HL-60 (cell line): ENCODE measurements around the gene UQCC3.

Experiments used
- GABPA ChIP-seq: IDR thresholded peaks from 2 replicates; pipeline ENCODE4 v1.6.1; 2012; ENCODE audit warnings: low read depth
- POLR2AphosphoS5 ChIP-seq: IDR thresholded peaks from 2 replicates; pipeline ENCODE4 v1.6.1; 2012; ENCODE audit warnings: low read depth
- TF ChIP-seq, protein P1 (sequence below): IDR thresholded peaks from one replicate; pipeline ENCODE4 v1.5.1; 2011; ENCODE audit warnings: low read length, control low read depth, inconsistent platforms; ENCODE audit not compliant: insufficient read depth

DNA sequence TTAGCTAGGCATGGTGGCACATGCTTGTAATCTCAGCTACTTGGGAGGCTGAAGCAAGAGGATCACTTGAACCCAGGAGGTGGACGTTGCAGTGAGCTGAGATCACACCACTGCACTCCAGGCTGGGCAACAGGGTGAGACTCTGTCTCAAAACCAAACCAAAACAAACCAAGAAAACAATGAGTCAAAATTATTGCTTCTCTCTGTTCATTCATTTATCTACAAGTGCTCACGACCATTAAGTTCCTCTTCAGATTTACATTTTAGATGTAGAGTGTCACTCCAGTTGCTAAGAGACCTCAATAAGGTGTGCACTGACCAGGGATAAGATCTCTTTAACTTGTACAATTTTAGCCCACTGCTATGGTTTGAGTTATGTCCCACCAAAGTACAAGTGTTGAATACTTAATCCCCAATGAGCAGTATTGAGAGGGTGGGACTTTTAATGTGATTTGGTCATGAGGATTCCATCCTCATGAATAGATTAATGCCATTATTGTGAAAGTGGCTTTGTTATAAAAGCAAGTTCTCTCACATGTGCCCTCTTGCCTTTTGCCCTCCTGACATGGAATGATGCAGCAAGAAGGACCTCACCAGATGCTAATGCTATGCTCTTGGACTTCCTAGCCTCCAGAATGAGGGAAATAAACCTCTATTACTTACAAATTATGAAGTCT is 48.0 kb downstream of the UQCC3 start:
- TF ChIP-seq, protein P1, sequence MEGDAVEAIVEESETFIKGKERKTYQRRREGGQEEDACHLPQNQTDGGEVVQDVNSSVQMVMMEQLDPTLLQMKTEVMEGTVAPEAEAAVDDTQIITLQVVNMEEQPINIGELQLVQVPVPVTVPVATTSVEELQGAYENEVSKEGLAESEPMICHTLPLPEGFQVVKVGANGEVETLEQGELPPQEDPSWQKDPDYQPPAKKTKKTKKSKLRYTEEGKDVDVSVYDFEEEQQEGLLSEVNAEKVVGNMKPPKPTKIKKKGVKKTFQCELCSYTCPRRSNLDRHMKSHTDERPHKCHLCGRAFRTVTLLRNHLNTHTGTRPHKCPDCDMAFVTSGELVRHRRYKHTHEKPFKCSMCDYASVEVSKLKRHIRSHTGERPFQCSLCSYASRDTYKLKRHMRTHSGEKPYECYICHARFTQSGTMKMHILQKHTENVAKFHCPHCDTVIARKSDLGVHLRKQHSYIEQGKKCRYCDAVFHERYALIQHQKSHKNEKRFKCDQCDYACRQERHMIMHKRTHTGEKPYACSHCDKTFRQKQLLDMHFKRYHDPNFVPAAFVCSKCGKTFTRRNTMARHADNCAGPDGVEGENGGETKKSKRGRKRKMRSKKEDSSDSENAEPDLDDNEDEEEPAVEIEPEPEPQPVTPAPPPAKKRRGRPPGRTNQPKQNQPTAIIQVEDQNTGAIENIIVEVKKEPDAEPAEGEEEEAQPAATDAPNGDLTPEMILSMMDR, result no peak
- no peak for TF ChIP-seq GABPA
- TF ChIP-seq POLR2AphosphoS5, result no peak
